AG04449 (cell line): ENCODE measurements around the gene GNA15.

ENCODE experiments used
- CTCF ChIA-PET: fragments of 350-600 bp; formaldehyde crosslinking; extraction: SDS; loops from one replicate; lab custom pipeline; 2021; ENCODE audit warnings: antibody characterized with exemption; lab: Yijun Ruan, JAX
- POLR2A ChIA-PET: fragments of 400-600, 350-600 bp; formaldehyde crosslinking; extraction: SDS; loops from one replicate; lab custom pipeline; 2020; ENCODE audit warnings: antibody characterized with exemption, inconsistent platforms; lab: Yijun Ruan, JAX
- DNase-seq: peaks from one replicate; pipeline ENCODE4 v3.0.0-alpha.2; 2010; ENCODE audit warnings: low read depth, low spot score
- H3K4me3 ChIP-seq: 2 replicates; pipeline ENCODE4 v1.5.1; 2011; ENCODE audit warnings: low read depth, mild to moderate bottlenecking, control low read depth, low read length
- TF ChIP-seq, protein P1 (sequence below): IDR thresholded peaks from one replicate; pipeline ENCODE4 v1.5.1; 2011; ENCODE audit warnings: mild to moderate bottlenecking, moderate library complexity, low read length, control low read depth, inconsistent platforms; ENCODE audit not compliant: insufficient read depth; ENCODE audit errors: missing control alignments

GNA15 gene

DNA sequence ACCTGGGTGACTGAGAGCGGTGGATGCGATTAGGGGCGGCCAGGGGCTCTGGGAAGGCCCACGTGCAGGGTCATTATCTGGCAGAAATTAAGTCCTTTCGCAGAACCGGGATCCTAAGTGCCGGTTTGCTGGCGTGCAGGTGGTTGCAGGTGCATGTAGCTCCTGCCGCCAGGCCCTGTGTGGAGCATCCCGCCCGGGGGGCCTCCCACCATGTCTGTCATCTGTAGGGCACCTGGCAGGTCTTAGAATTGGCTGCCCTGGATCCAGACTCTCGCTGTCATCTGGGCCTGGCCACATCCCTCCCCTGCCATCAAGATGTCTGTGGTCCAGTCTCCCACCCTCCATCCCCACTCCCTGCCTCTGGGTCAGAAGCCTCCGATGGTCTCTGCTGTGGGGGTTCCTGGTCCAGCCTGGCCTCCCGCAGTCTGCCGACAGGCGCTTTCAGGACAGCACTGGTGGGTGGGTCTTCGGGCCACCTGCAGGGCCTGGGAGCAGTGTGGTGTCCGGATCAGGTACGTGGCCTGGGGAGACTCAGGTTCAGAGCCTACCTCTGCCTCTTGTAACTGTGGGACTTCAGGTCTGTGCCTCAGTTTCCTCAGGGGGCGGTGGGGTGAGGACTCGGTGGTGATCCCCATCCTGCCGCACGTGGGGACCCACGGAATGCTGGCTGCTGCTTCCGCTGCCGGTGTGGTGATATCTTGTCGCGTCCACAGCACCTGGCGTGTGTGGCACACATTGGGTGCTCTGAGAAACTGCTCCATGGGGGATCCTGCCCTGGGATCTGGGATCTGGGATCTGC lies 36.3 kb upstream of the GNA15 start:
- ChIA-PET POLR2A (no interaction called here), CTCF (interaction anchor here (0.8 to 3.5 kb wide), 3 partner anchors 10 to 137 kb away, joined by 3 to 29 read pairs (median 5); no protein-coding TSS in a partner anchor)
- no peak for DNase-seq
- no peak overlapping the region for H3K4me3 ChIP-seq
- TF ChIP-seq, protein P1, sequence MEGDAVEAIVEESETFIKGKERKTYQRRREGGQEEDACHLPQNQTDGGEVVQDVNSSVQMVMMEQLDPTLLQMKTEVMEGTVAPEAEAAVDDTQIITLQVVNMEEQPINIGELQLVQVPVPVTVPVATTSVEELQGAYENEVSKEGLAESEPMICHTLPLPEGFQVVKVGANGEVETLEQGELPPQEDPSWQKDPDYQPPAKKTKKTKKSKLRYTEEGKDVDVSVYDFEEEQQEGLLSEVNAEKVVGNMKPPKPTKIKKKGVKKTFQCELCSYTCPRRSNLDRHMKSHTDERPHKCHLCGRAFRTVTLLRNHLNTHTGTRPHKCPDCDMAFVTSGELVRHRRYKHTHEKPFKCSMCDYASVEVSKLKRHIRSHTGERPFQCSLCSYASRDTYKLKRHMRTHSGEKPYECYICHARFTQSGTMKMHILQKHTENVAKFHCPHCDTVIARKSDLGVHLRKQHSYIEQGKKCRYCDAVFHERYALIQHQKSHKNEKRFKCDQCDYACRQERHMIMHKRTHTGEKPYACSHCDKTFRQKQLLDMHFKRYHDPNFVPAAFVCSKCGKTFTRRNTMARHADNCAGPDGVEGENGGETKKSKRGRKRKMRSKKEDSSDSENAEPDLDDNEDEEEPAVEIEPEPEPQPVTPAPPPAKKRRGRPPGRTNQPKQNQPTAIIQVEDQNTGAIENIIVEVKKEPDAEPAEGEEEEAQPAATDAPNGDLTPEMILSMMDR, result no peak

DNA sequence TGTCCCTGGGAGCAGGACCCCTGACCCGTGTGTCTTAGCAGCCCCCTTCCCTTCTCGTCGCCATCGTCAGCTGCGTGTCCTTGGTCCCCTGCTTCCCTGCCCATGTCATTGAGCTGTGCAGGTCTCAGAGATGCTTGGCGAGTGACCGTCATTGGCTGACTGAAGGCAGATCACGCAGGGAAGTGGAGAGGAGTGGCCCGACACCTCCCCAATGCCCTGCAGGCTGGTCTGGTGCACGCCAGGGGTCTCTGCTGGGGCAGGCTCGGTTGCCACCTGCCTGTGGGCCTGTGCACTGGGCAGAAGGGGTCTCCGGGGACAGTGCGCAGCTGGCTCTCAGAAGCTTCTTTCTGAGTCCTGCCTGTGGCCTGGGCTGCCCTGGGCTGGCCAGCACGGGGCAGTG lies 35.5 kb upstream of the GNA15 start:
- POLR2A ChIA-PET, result no interaction called here

DNA sequence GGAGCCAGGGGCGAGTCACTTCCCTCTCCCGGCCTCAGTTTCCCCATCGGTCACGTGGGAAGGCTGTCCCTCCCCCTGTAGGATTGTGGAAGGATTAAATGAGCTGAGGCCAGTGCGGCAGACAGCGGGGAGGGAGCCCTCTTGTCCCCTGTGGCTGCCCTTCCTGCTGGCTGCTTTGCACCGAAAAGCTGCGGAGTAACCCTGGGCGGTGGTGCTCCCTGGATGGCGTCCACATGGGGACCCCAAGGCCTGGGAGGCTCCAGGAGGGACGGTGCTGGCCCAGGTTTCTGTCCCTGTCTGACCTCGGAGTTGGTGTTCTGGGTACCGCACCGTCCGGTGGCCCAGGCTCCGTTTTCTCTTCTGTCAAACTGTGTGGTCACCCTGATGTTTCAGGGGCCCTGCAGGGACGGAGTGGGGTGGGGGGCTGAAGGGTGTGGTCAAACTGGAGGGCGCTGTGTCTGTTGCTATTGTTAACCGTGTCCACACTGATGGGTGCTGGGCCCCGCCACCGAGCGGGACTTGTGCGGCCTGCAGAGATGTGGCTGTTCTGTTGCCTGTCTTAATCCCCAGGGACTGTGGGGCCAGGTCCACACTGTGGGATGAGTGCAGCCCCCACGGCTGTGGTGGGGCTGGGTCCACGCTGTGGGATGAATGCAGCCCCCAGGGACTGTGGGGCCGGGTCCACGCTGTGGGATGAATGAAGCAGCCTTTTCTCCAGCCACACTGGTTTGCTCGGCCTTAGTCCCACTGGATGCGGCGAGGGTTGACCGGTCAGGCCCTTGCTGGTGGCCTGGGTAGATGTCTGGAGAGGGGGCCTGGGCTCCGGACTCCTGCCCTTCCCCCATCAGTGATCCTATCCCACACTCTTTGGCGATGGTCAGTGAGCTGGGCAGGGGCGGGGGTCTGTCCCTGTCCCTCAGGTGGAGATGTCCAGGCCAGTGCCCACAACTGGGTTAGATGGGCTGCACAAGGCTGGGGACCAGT lies 34.8 kb upstream of the GNA15 start:
- POLR2A ChIA-PET, result no interaction called here
- TF ChIP-seq, protein P1, result no peak
- DNase-seq, result no peak
- H3K4me3 ChIP-seq, result no peak overlapping the region
- CTCF ChIA-PET, result interaction anchor here (0.8 to 2.7 kb wide), 5 partner anchors 10 to 86 kb away, joined by 3 to 8 read pairs (median 4); no protein-coding TSS in a partner anchor

More for the DNA sequence above, 35.5 kb upstream of the GNA15 start:
- DNase-seq, result no peak
- CTCF ChIA-PET, result interaction anchor here (0.8 to 1.7 kb wide), 3 partner anchors 12 to 138 kb away, joined by 3 to 8 read pairs (median 3); no protein-coding TSS in a partner anchor
- H3K4me3 ChIP-seq, result no peak overlapping the region
- TF ChIP-seq, protein P1, result no peak

DNA sequence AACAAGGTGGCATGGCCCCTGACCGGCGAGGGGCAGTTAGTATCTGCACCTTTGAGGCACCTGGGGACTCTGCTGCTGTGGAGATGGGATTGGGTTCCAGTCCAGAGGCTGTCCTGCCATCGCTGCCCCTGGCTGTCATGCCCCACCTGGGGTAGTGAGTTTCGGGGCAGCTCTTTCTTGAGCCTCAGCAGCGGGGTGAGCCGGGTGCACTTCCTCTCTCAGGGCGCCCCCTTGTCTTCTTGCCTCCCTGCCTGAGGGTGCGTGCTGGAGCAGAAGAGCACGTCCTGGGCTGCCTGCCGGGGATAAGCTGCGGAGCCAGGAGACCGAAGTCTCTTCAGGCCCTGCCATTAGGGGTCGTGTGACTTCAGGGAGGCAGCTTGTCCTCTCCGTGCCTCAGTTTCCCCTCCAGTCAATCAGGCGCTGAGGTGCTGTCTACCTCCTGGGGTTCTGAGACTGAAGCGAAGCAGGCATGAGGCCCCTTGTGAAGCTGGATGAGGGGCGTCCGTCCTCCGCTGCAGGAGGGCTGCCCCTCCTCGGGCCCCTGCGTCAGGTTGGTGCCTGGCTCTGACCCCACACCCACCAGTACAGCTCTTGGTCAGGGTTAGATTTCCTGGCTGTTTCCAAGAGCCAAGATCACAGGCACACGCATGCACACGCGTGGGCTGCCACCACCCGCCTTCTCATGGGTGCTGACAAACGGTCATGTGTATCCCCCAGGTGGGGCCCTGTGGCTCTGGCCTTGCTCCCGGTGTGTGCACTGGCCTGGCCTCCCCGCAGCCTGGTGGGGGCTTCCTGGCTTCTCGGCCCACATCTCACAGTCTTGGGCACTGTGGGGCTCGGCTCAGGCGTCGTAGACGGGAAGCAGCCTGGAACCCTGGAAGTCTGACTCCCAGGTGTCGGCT lies 33.3 kb upstream of the GNA15 start:
- CTCF ChIA-PET, result interaction anchor here (0.8 to 2.7 kb wide), 6 partner anchors 9 to 140 kb away, joined by 3 to 7 read pairs (median 4); no protein-coding TSS in a partner anchor
- POLR2A ChIA-PET, result no interaction called here
- no peak overlapping the region for H3K4me3 ChIP-seq

DNA sequence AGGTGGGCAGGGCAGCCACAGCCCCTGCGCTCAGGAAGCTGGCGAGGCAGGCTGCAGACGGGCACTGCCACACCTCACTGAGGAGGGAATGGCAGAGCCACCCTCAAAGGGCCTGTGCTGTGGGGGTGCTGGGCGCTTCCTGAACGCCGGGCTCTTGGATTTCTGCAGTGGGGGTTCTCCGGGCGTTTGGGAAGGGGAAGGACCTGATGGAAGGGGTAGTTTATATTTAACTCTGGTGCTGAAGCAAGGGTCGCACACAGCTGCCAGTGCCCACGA lies 31.2 kb upstream of the GNA15 start:
- H3K4me3 ChIP-seq, result no peak overlapping the region
- no peak for DNase-seq
- POLR2A ChIA-PET, result no interaction called here
- CTCF ChIA-PET, result interaction anchor here (0.7 to 8.2 kb wide), 21 partner anchors 9 to 244 kb away, joined by 3 to 48 read pairs (median 4); partner anchors contain the start of gene GNA11
- TF ChIP-seq, protein P1, result no peak

More for the DNA sequence above, 33.3 kb upstream of the GNA15 start:
- TF ChIP-seq, protein P1, result no peak
- no peak for DNase-seq
